Spleen (tissue), 11 donors: Measurements from ENCODE around the gene DENND4B. TPM values are rescaled to one million over a fixed set of nuclear protein-coding genes. Genes with fewer than 3 reads are reported as not detected.

Experiments
- DNase-seq: peaks from one replicate; pipeline ENCODE4 v3.0.0-alpha.2; 2020
- H3K27ac ChIP-seq, 8 donors: fragments of 200-600 bp; sonication (generic) in 7 of 8; 1 replicate in 4 of 8; 2 replicates in 4 of 8; pipeline versions ENCODE4 v1.5.0 to v1.8.0; 2016 to 2021; ENCODE audit warnings: inconsistent platforms in 4 of 8, mild to moderate bottlenecking in 4 of 8, moderate library complexity in 1 of 8
- H3K27me3 ChIP-seq, 7 donors: fragments of 200-600 bp; sonication (generic) in 6 of 7; replicated peaks in 1 of 7; 1 replicate in 4 of 7; 2 replicates in 3 of 7; pipeline versions ENCODE4 v1.5.0 to v1.8.0; 2016 to 2021; ENCODE audit warnings: inconsistent platforms in 3 of 7, mild to moderate bottlenecking in 1 of 7
- H3K36me3 ChIP-seq, 6 donors: fragments of 200-600 bp; sonication (generic) in 5 of 6; 1 replicate in 4 of 6; 2 replicates in 2 of 6; pipeline versions ENCODE4 v1.5.0 to v1.8.0; 2016 to 2021; ENCODE audit warnings: inconsistent platforms in 2 of 6
- H3K4me1 ChIP-seq, 6 donors: fragments of 200-600 bp; sonication (generic) in 5 of 6; 1 replicate in 3 of 6; 2 replicates in 3 of 6; pipeline versions ENCODE4 v1.5.0 to v1.8.0; 2016 to 2021; ENCODE audit warnings: inconsistent platforms in 3 of 6
- H3K4me3 ChIP-seq, 8 donors: fragments of 200-600 bp; sonication (generic) in 7 of 8; 1 replicate in 4 of 8; 2 replicates in 4 of 8; pipeline versions ENCODE4 v1.5.0 to v1.8.0; 2016 to 2021; ENCODE audit warnings: inconsistent platforms in 4 of 8, mild to moderate bottlenecking in 4 of 8, moderate library complexity in 2 of 8
- H3K9me3 ChIP-seq, 8 donors: fragments of 200-600 bp; sonication (generic) in 7 of 8; 1 replicate in 4 of 8; 2 replicates in 4 of 8; pipeline versions ENCODE4 v1.5.0 to v1.8.0; 2016 to 2021; ENCODE audit warnings: inconsistent platforms in 4 of 8
- POLR2A ChIP-seq, 3 donors: fragments of 450-650 bp; IDR thresholded peaks; one replicate each; pipeline ENCODE4 v1.5.1; 2017; ENCODE audit warnings: antibody characterized with exemption in 3 of 3, mild to moderate bottlenecking in 1 of 3
- POLR2AphosphoS5 ChIP-seq, 3 donors: sonication (generic); formaldehyde crosslinking; IDR thresholded peaks; one replicate each; pipeline ENCODE4 v1.5.1; 2017; ENCODE audit warnings: antibody characterized with exemption in 3 of 3
- WGBS, 5 donors: extraction: QIAGEN DNeasy Blood & Tissue Kit in 3 of 5; methylation state at CpG; one replicate each; pipeline versions ENCODE4 v1.1.5 to v1.1.7; 2013 to 2018; 5-methylcytosine and 5-hydroxymethylcytosine counted together
- intact Hi-C: fragments of 100-400 bp; cut with DNase I; formaldehyde crosslinking; loops from one replicate; pipeline ENCODE4 v1.15.0; 2023; ENCODE audit warnings: low total_unique reads
- microRNA-seq, 3 donors: library from miRNA; unstranded; fragments of <30 nt; microRNA quantifications; one replicate each; pipeline versions ENCODE4 to v1.1.0, GENCODE V29; 2019 to 2020
- polyA plus RNA-seq, 3 donors: library from polyadenylated mRNA; stranded (reverse); fragments of 200-250 nt; gene quantifications; one replicate each; pipeline ENCODE4 v1.2.1, GENCODE V29; 2013
- small RNA-seq, 4 donors: library from RNA; depleted of rRNA; stranded (forward); fragments of <200 nt; gene quantifications; one replicate each; pipeline ENCODE3, GENCODE V24; 2016
- total RNA-seq, 7 donors: library from RNA; depleted of rRNA in 3 of 7; stranded (reverse); fragments of >200 nt in 3 of 7; fragmentation: NEBNext Ultra II Directional in 4 of 7; extraction: Animal tissue kit (Norgen Biotek cat#: 25700) in 4 of 7; gene quantifications; one replicate each; pipeline versions ENCODE4 v1.1.0 to v1.2.1, GENCODE V29; 2016 to 2021
- TF ChIP-seq, protein P1 (sequence below), 11 experiments: fragments of 200-600 bp in 7 of 11; fragments of 450-650 bp in 4 of 11; sonication (generic) in 4 of 11; IDR thresholded peaks in 8 of 11; conservative IDR thresholded peaks in 3 of 11; 1 replicate in 7 of 11; 2 replicates in 4 of 11; pipeline versions ENCODE4 v1.4.0 to v1.8.0; 2016 to 2021; ENCODE audit warnings: antibody characterized with exemption in 11 of 11, inconsistent platforms in 4 of 11, mild to moderate bottlenecking in 1 of 11
- donor health status: healthy with polysubstance abuse.
- donor health status: DM: no; HTN: no; CAD: no; lungs with moderate emphysema.
- donor health status: DM: no; HTN: no; CAD: no.
- donor health status: Bipolar disorder and iron deficiency.
- donor health status: healthy.
- donor health status: DM: no; HTN: no; CAD: no.
- donor health status: DM: yes; HTN: yes; CAD: no.

Gene DENND4B
- total and polyA plus RNA-seq, 10 donors, result 47.7 to 211 (median 153) TPM

DNA sequence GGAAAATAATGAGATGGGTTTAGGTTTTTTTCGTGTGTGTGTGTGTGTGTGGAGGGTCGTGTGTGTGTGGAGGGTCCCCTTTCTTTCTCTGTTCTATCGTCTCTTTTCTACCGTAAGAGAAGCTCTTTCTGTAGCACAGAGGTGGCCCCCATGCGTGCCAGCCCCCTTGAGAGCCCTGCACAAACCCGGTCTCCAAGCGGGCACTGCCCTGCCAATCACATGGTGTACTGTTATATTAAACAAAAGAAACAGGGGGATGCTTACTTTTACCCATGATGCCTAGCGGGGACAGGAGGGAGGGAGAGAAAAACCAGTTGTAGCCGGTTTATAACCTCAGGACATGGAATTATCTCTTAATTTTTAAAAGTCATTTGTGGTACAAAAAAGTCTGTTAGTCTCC is 64.8 kb downstream of the DENND4B start:
- TF ChIP-seq, protein P1, sequence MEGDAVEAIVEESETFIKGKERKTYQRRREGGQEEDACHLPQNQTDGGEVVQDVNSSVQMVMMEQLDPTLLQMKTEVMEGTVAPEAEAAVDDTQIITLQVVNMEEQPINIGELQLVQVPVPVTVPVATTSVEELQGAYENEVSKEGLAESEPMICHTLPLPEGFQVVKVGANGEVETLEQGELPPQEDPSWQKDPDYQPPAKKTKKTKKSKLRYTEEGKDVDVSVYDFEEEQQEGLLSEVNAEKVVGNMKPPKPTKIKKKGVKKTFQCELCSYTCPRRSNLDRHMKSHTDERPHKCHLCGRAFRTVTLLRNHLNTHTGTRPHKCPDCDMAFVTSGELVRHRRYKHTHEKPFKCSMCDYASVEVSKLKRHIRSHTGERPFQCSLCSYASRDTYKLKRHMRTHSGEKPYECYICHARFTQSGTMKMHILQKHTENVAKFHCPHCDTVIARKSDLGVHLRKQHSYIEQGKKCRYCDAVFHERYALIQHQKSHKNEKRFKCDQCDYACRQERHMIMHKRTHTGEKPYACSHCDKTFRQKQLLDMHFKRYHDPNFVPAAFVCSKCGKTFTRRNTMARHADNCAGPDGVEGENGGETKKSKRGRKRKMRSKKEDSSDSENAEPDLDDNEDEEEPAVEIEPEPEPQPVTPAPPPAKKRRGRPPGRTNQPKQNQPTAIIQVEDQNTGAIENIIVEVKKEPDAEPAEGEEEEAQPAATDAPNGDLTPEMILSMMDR (IDR thresholded peaks at IDR 0.05 in 8 of 11, conservative IDR thresholded peaks at IDR 0.05 in 3 of 11), result no peak
- TF ChIP-seq POLR2AphosphoS5 (IDR thresholded peaks at IDR 0.05) (no peak), POLR2A (IDR thresholded peaks at IDR 0.05) (no peak)
- no peaks in the 10 kb centered on the region for H3K27me3 ChIP-seq
- no peak for DNase-seq
- 39 to 48% (median 45%) methylated on average over 9 of the region's 9 CpGs for WGBS, 5 donors
- H3K4me3 ChIP-seq, result peak overlapping the region in 1 of 8 donors; percentile 11
- H3K4me1 ChIP-seq, result peaks cover 28 to 89% (median 47%) of the 10 kb centered on the region in 6 donors
- intact Hi-C loops, result no loop called here
- H3K9me3 ChIP-seq, result no peaks in the 10 kb centered on the region
- peak overlapping the region in 4 of 8 donors; percentile 16 to 60 (median 39) for H3K27ac ChIP-seq
- H3K36me3 ChIP-seq, result peaks cover 0 to 29% (median 0%) of the 10 kb centered on the region in 6 donors

DNA sequence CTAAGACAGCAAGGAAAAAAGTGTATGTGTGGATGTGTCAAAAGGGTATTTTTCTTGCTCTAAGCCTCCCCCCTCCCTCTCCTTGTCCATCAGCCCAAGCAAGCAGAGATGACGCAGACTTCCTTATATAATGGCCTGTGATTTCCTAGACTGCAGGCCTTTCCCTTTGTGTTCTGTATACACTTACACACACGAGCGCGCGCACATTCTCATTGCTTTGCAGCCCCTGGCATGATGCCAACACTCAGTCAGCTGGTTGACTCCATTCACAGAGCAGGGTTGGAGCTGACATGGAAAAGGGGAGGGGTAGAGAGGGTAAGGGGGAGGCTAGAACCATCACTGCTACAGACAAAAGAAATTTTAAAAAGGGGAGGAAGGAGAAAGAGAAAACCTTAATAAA is 65.6 kb downstream of the DENND4B start:
- Histone ChIP-seq H3K36me3 (peaks cover 0 to 30% (median 0%) of the 10 kb centered on the region in 6 donors), H3K4me1 (peaks cover 28 to 96% (median 44%) of the 10 kb centered on the region in 6 donors), H3K27ac (peak overlapping the region in 5 of 8 donors; percentile 34 to 60 (median 39)), H3K9me3 (no peaks in the 10 kb centered on the region), H3K27me3 (no peaks in the 10 kb centered on the region), H3K4me3 (peak overlapping the region in 1 of 8 donors; percentile 11)
- intact Hi-C loops, result no loop called here
- peak; percentile 78 for DNase-seq
- TF ChIP-seq POLR2A (IDR thresholded peaks at IDR 0.05) (no peak), POLR2AphosphoS5 (IDR thresholded peaks at IDR 0.05) (peak in 2 of 3 donors; percentile 41 to 74)
- TF ChIP-seq, protein P1 (IDR thresholded peaks at IDR 0.05 in 8 of 11, conservative IDR thresholded peaks at IDR 0.05 in 3 of 11), result no peak
- 17 to 25% (median 20%) methylated on average over 5 of the region's 5 CpGs for WGBS, 5 donors

GRCh38 chr1:153880024-153880423 is 66.5 kb downstream of the DENND4B start:
- Histone ChIP-seq H3K27me3 (no peaks in the 10 kb centered on the region), H3K36me3 (peaks cover 0 to 24% (median 0%) of the 10 kb centered on the region in 6 donors), H3K4me3 (no peak overlapping the region), H3K4me1 (peaks cover 28 to 100% (median 44%) of the 10 kb centered on the region in 6 donors), H3K27ac (peak overlapping the region in 1 of 8 donors; percentile 39), H3K9me3 (no peaks in the 10 kb centered on the region)
- no peak for DNase-seq
- 92 to 95% (median 94%) methylated on average over 9 of the region's 9 CpGs for WGBS, 5 donors
- intact Hi-C loops, result no loop called here
- TF ChIP-seq POLR2A (IDR thresholded peaks at IDR 0.05), result no peak
- no peak for TF ChIP-seq POLR2AphosphoS5 (IDR thresholded peaks at IDR 0.05)
- TF ChIP-seq, protein P1 (IDR thresholded peaks at IDR 0.05 in 8 of 11, conservative IDR thresholded peaks at IDR 0.05 in 3 of 11), result no peak

Small RNA genes within 50 kb of the gene (microRNA-seq; reads per million reads assigned to microRNA genes)
- 0.28 to 2.2 (median 1.1) reads per million in 3 donors for gene MIR6737

Small RNA genes within 50 kb of the gene (small RNA-seq; reads per million reads assigned to genes)
- gene AL831737.1 (0 reads per million in 4 donors), gene MIR6737 (0 to 0.08 (median 0) reads per million in 4 donors)

Other genes with a start within 250 kb of the DENND4B start
- 10 to 100 TPM; 38.1 to 66.2 (median 49.0) TPM for gene INTS3, start 218.7 kb downstream of the DENND4B start, total RNA-seq
- gene INTS3, start 218.7 kb downstream of the DENND4B start, polyA plus RNA-seq, result 10 to 100 TPM; 24.7 to 51.9 (median 46.6) TPM
- 10 to 100 TPM; 11.1 to 28.4 (median 20.0) TPM for gene SLC27A3, start 171.3 kb downstream of the DENND4B start, total RNA-seq
- 10 to 100 TPM; 23.4 to 54.5 (median 48.6) TPM for gene SLC27A3, start 171.3 kb downstream of the DENND4B start, polyA plus RNA-seq
- gene GATAD2B, start 23.7 kb downstream of the DENND4B start, total RNA-seq, result 10 to 100 TPM; 44.2 to 68.1 (median 60.4) TPM
- 1 to 10 TPM; 3.7 to 7.1 (median 3.9) TPM for gene GATAD2B, start 23.7 kb downstream of the DENND4B start, polyA plus RNA-seq
- 10 to 100 TPM; 34.8 to 80.1 (median 66.8) TPM for gene CRTC2, start 11.9 kb upstream of the DENND4B start, total RNA-seq
- gene CRTC2, start 11.9 kb upstream of the DENND4B start, polyA plus RNA-seq, result 10 to 100 TPM; 37.7 to 79.7 (median 72.3) TPM
- gene SLC39A1, start 16.8 kb upstream of the DENND4B start, total RNA-seq, result 10 to 100 TPM; 66.7 to 88.4 (median 81.1) TPM
- gene SLC39A1, start 16.8 kb upstream of the DENND4B start, polyA plus RNA-seq, result 10 to 100 TPM; 23.6 to 41.3 (median 40.6) TPM
- gene CREB3L4, start 21.2 kb upstream of the DENND4B start, total RNA-seq, result 10 to 100 TPM in 2 of 7 donors, 1 to 10 TPM in 5; 6.1 to 18.0 (median 9.1) TPM
- 10 to 100 TPM in 2 of 3 donors, 1 to 10 TPM in 1; 8.9 to 13.3 (median 11.7) TPM for gene CREB3L4, start 21.2 kb upstream of the DENND4B start, polyA plus RNA-seq
- 100 to 1,000 TPM in 5 of 7 donors, 10 to 100 TPM in 2; 97.9 to 222 (median 102) TPM for gene JTB, start 31.0 kb upstream of the DENND4B start, total RNA-seq
- gene JTB, start 31.0 kb upstream of the DENND4B start, polyA plus RNA-seq, result 100 to 1,000 TPM; 184 to 243 (median 204) TPM
- 100 to 1,000 TPM in 1 of 7 donors, 10 to 100 TPM in 6; 31.8 to 115 (median 49.4) TPM for gene RAB13, start 39.6 kb upstream of the DENND4B start, total RNA-seq
- 100 to 1,000 TPM in 1 of 3 donors, 10 to 100 TPM in 2; 94.9 to 111 (median 98.1) TPM for gene RAB13, start 39.6 kb upstream of the DENND4B start, polyA plus RNA-seq
- gene RPS27, start 44.0 kb upstream of the DENND4B start, total RNA-seq, result 1,000 to 10,000 TPM; 1,398 to 3,190 (median 2,190) TPM
- gene RPS27, start 44.0 kb upstream of the DENND4B start, polyA plus RNA-seq, result over 10,000 TPM; 15,000 to 23,475 (median 23,384) TPM
- gene NUP210L, start 208.4 kb upstream of the DENND4B start, total RNA-seq, result under 1 TPM in 5 of 7 donors, not detected in 2; 0.06 to 0.34 (median 0.10) TPM
- under 1 TPM in 1 of 3 donors, not detected in 2; 0.02 TPM for gene NUP210L, start 208.4 kb upstream of the DENND4B start, polyA plus RNA-seq
- 100 to 1,000 TPM; 383 to 596 (median 456) TPM for gene TPM3, start 245.4 kb upstream of the DENND4B start, total RNA-seq
- gene TPM3, start 245.4 kb upstream of the DENND4B start, polyA plus RNA-seq, result 100 to 1,000 TPM; 221 to 315 (median 240) TPM